ENCODE measurements around the gene POMGNT2. TPM values are rescaled to one million over a fixed set of nuclear protein-coding genes. Genes with fewer than 3 reads are reported as not detected.

The POMGNT2 gene
- total and polyA plus RNA-seq, 3 donors from 2014 or later = 33.2 to 45.7 (median 38.6) TPM

- H3K9me3 ChIP-seq = no peaks in the 10 kb centered on the region
- WGBS, 2 donors = 89 to 94% methylated on average over 3 of the region's 3 CpGs
- no peak overlapping the region for H3K27ac ChIP-seq
- H3K36me3 ChIP-seq (ENCODE audit: low read depth, missing control alignments) = no peaks in the 10 kb centered on the region
- TF ChIP-seq POLR2A (IDR thresholded peaks at IDR 0.05) (no peak), CTCF (IDR thresholded peaks at IDR 0.05) (no peak)
- H3K27me3 ChIP-seq = no peaks in the 10 kb centered on the region
- no peak overlapping the region for H3K4me3 ChIP-seq
- no peaks in the 10 kb centered on the region for H3K4me1 ChIP-seq
- no peak for DNase-seq
- intact Hi-C loops (cut with DNase I; ENCODE audit: low total_unique reads) = no loop called here
These were observed 20.7 kb upstream of the POMGNT2 start for GRCh38 chr3:43126536-43126935.

DNA sequence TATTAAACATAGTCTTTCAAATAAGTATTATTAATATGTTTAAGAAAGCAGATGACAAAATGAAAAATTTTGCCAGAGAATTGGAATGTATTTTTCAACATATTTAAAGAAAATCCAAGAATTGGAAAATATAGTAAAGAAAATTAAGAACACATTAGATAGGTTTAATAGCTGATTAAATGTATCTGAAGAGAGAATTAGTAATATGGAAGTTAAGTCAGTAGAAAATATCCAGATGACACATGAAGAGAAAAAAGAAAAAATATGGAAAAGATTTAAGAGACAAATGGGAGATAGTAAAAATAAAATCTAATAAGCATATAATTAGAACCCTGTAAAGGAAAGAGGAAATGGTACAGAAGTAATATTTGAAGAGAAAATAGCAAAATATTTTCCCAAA lies 18.0 kb upstream of the POMGNT2 start:
- DNase-seq = no peak
- intact Hi-C loops (cut with DNase I; ENCODE audit: low total_unique reads) = no loop called here
- H3K27ac ChIP-seq = no peak overlapping the region
- no peak overlapping the region for H3K4me3 ChIP-seq
- H3K27me3 ChIP-seq = no peaks in the 10 kb centered on the region
- no peaks in the 10 kb centered on the region for H3K36me3 ChIP-seq (ENCODE audit: low read depth, missing control alignments)
- no peaks in the 10 kb centered on the region for H3K9me3 ChIP-seq
- H3K4me1 ChIP-seq = no peaks in the 10 kb centered on the region
- TF ChIP-seq CTCF (IDR thresholded peaks at IDR 0.05) (no peak), POLR2A (IDR thresholded peaks at IDR 0.05) (no peak)

GRCh38 chr3:43120937-43121336 lies 15.1 kb upstream of the POMGNT2 start:
- no peak for DNase-seq
- Histone ChIP-seq H3K36me3 (ENCODE audit: low read depth, missing control alignments) (no peaks in the 10 kb centered on the region), H3K27me3 (no peaks in the 10 kb centered on the region), H3K9me3 (no peaks in the 10 kb centered on the region), H3K4me1 (no peaks in the 10 kb centered on the region), H3K27ac (no peak overlapping the region), H3K4me3 (no peak overlapping the region)
- TF ChIP-seq CTCF (IDR thresholded peaks at IDR 0.05) (no peak), POLR2A (IDR thresholded peaks at IDR 0.05) (no peak)
- 92 to 98% methylated on average over 3 of the region's 3 CpGs for WGBS, 2 donors
- intact Hi-C loops (cut with DNase I; ENCODE audit: low total_unique reads) = no loop called here

DNA sequence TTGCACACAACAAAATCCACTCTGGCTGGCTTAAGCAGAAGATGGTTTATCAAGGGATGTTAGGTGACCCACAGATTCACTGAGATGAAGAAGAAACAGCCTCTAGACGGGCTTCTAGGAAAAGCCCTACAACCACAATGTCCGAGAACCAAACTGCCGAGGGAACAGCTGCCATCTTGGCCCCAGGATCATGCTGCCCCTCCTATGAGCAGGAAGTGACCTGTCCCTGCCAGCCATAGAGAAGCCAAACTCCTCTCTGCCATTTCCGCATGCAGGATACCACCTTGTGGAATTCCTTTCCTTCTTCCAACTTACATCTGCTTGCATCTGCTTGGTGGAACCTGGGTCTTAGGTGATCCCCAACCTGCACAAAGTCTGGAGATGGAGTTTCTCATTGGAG lies 11.4 kb upstream of the POMGNT2 start:
- TF ChIP-seq POLR2A (IDR thresholded peaks at IDR 0.05) (no peak), CTCF (IDR thresholded peaks at IDR 0.05) (no peak)
- no peaks in the 10 kb centered on the region for H3K9me3 ChIP-seq
- no peaks in the 10 kb centered on the region for H3K4me1 ChIP-seq
- intact Hi-C loops (cut with DNase I; ENCODE audit: low total_unique reads) = no loop called here
- H3K27me3 ChIP-seq = no peaks in the 10 kb centered on the region
- 91% methylated on average over 4 of the region's 4 CpGs for WGBS, 2 donors
- H3K27ac ChIP-seq = no peak overlapping the region
- H3K36me3 ChIP-seq (ENCODE audit: low read depth, missing control alignments) = no peaks in the 10 kb centered on the region
- DNase-seq = no peak
- H3K4me3 ChIP-seq = no peak overlapping the region

DNA sequence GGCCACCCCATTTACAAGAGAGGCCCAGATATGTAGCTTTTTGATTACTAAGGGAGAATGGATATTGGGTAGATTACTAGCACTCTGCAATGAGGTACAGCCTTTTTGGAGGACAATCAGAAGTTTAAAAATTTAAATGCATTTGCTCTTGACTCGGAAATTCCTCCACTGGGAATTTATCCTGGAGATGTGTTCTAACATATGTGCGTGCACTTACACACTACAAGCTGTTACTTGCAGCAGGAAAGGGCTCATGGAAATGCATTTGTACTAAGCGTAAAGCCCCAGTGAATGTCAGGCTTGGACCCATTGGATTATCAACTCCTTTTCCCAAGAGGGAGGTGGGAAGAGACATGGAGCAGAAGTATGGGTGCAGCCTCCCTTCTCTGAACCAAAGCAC lies 7.8 kb upstream of the POMGNT2 start:
- no peaks in the 10 kb centered on the region for H3K27me3 ChIP-seq
- no peaks in the 10 kb centered on the region for H3K9me3 ChIP-seq
- no peak overlapping the region for H3K27ac ChIP-seq
- H3K4me1 ChIP-seq = no peaks in the 10 kb centered on the region
- H3K36me3 ChIP-seq (ENCODE audit: low read depth, missing control alignments) = no peaks in the 10 kb centered on the region
- TF ChIP-seq CTCF (IDR thresholded peaks at IDR 0.05) (no peak), POLR2A (IDR thresholded peaks at IDR 0.05) (no peak)
- no peak for DNase-seq
- WGBS, 2 donors = 95 to 96% methylated on average over 3 of the region's 3 CpGs
- intact Hi-C loops (cut with DNase I; ENCODE audit: low total_unique reads) = no loop called here
- H3K4me3 ChIP-seq = no peak overlapping the region

Measured in testis (tissue), 3 donors.